CD14-positive monocyte (primary cell): Measurements from ENCODE around the gene MTG2. TPM values are rescaled to one million over a fixed set of nuclear protein-coding genes. Genes with fewer than 3 reads are reported as not detected.

Experiments used
- DNase-seq, 3 donors: peaks; one replicate each; pipeline ENCODE4 v3.0.0-alpha.2; 2011 to 2022
- H2AFZ ChIP-seq: 2 replicates; pipeline ENCODE4 v1.6.0; 2012; ENCODE audit warnings: mild to moderate bottlenecking, low read depth, low read length, inconsistent platforms; ENCODE audit not compliant: insufficient read depth, poor library complexity, severe bottlenecking
- H3K27ac ChIP-seq, 2 donors: 1 replicate in 1 of 2; 2 replicates in 1 of 2; pipeline ENCODE4 v1.5.1; 2012 to 2013; ENCODE audit warnings: low read length in 2 of 2, control low read depth in 1 of 2, inconsistent platforms in 1 of 2, low read depth in 1 of 2, mild to moderate bottlenecking in 1 of 2
- H3K27me3 ChIP-seq, 2 donors: one replicate each; pipeline versions ENCODE4 v1.6.0 to v1.6.1; 2011 to 2013; ENCODE audit warnings: low read length in 2 of 2; ENCODE audit not compliant: control insufficient read depth in 2 of 2, insufficient read depth in 2 of 2
- H3K36me3 ChIP-seq, 2 donors: replicated peaks in 1 of 2; 1 replicate in 1 of 2; 2 replicates in 1 of 2; pipeline versions ENCODE4 v1.5.1 to v1.6.1; 2012 to 2013; ENCODE audit warnings: low read length in 2 of 2, control low read depth in 1 of 2, inconsistent platforms in 1 of 2, mild to moderate bottlenecking in 1 of 2; ENCODE audit not compliant: insufficient read depth in 2 of 2, control insufficient read depth in 1 of 2
- H3K4me1 ChIP-seq, 2 donors: 1 replicate in 1 of 2; 2 replicates in 1 of 2; pipeline versions ENCODE4 v1.5.1 to v1.6.1; 2012 to 2013; ENCODE audit warnings: low read length in 2 of 2, control low read depth in 1 of 2, inconsistent platforms in 1 of 2, mild to moderate bottlenecking in 1 of 2, moderate library complexity in 1 of 2; ENCODE audit not compliant: insufficient read depth in 2 of 2, control insufficient read depth in 1 of 2
- H3K4me2 ChIP-seq: replicated peaks from 2 replicates; pipeline ENCODE3; 2012; ENCODE audit warnings: low read length, moderate library complexity, mild to moderate bottlenecking; ENCODE audit not compliant: poor library complexity, severe bottlenecking; ENCODE audit errors: extremely low read depth
- H3K4me3 ChIP-seq, 3 experiments: fragments of 200-600 bp in 1 of 3; sonication (generic) in 1 of 3; replicated peaks in 1 of 3; 1 replicate in 2 of 3; 2 replicates in 1 of 3; pipeline ENCODE4 v1.5.1; 2011 to 2013; ENCODE audit warnings: low read length in 3 of 3, mild to moderate bottlenecking in 3 of 3, control low read depth in 2 of 3, low read depth in 2 of 3, inconsistent platforms in 1 of 3, moderate library complexity in 1 of 3
- H3K79me2 ChIP-seq: 2 replicates; pipeline ENCODE4 v1.6.0; 2012; ENCODE audit warnings: mild to moderate bottlenecking, control low read depth, inconsistent platforms, low read length, moderate library complexity; ENCODE audit not compliant: insufficient read depth
- H3K9ac ChIP-seq: 2 replicates; pipeline ENCODE4 v1.6.0; 2017; ENCODE audit warnings: low read length, mild to moderate bottlenecking; ENCODE audit not compliant: insufficient read depth, poor library complexity, severe bottlenecking
- H3K9me3 ChIP-seq, 2 donors: replicated peaks in 1 of 2; 1 replicate in 1 of 2; 2 replicates in 1 of 2; pipeline versions ENCODE4 v1.5.1 to v1.6.1; 2012 to 2013; ENCODE audit warnings: low read length in 2 of 2, control low read depth in 1 of 2; ENCODE audit not compliant: control insufficient read depth in 1 of 2, insufficient read depth in 1 of 2
- H4K20me1 ChIP-seq: 2 replicates; pipeline ENCODE4 v1.6.0; 2012; ENCODE audit warnings: mild to moderate bottlenecking, low read length, control low read depth, moderate library complexity; ENCODE audit not compliant: insufficient read depth
- H3K27ac Mint-ChIP-seq, 7 donors: one replicate each; pipeline ENCODE4 v1.8.0; 2020; ENCODE audit warnings: mild to moderate bottlenecking in 7 of 7, mixed read lengths in 7 of 7, moderate library complexity in 6 of 7, inconsistent platforms in 2 of 7
- H3K27me3 Mint-ChIP-seq, 3 donors: one replicate each; pipeline ENCODE4 v1.8.0; 2021 to 2022; ENCODE audit warnings: low read depth in 3 of 3, mild to moderate bottlenecking in 3 of 3, mixed read lengths in 3 of 3, moderate library complexity in 3 of 3, inconsistent platforms in 1 of 3
- H3K36me3 Mint-ChIP-seq, 2 donors: one replicate each; pipeline ENCODE4 v1.8.0; 2020; ENCODE audit warnings: mixed read lengths in 2 of 2, inconsistent platforms in 1 of 2, mild to moderate bottlenecking in 1 of 2
- H3K4me1 Mint-ChIP-seq: one replicate; pipeline ENCODE4 v1.8.0; 2020; ENCODE audit warnings: mild to moderate bottlenecking, mixed read lengths
- H3K4me3 Mint-ChIP-seq, 2 donors: one replicate each; pipeline ENCODE4 v1.8.0; 2020; ENCODE audit warnings: mild to moderate bottlenecking in 2 of 2, mixed read lengths in 2 of 2, moderate library complexity in 1 of 2
- H3K9me3 Mint-ChIP-seq, 7 donors: one replicate each; pipeline ENCODE4 v1.8.0; 2020 to 2022; ENCODE audit warnings: mixed read lengths in 7 of 7, mild to moderate bottlenecking in 6 of 7, moderate library complexity in 6 of 7, inconsistent platforms in 2 of 7
- WGBS: methylation state at CpG from one replicate; pipeline ENCODE4 v1.1.5; 2013; ENCODE audit warnings: missing lambda C conversion rate; ENCODE audit not compliant: insufficient coverage; 5-methylcytosine and 5-hydroxymethylcytosine counted together
- intact Hi-C, 2 donors: fragments of 100-400 bp; cut with micrococcal nuclease; formaldehyde crosslinking; loops; one replicate each; pipeline versions ENCODE4 v1.15.0 to v1.15.1; 2023
- polyA plus RNA-seq, 3 donors: library from polyadenylated mRNA; depleted of rRNA in 1 of 3; unstranded in 2 of 3; stranded (reverse) in 1 of 3; fragments of 300-500 nt in 2 of 3; fragments of >200 nt in 1 of 3; fragmentation: Illumina TruSeq in 2 of 3; gene quantifications; 1 replicate in 2 of 3; 2 replicates in 1 of 3; pipeline ENCODE4 v1.2.3, GENCODE V29; 2012 to 2021
- TF ChIP-seq, protein P1 (sequence below): fragments of 200-600 bp; IDR thresholded peaks from one replicate; pipeline ENCODE4 v1.8.0; 2022; ENCODE audit warnings: antibody characterized with exemption, mild to moderate bottlenecking

MTG2 gene
- polyA plus RNA-seq, 3 donors: 10.8 to 16.1 (median 14.9) TPM

- Histone ChIP-seq H2AFZ (no peak overlapping the region), H3K4me1 (no peaks in the 10 kb centered on the region), H3K27me3 (no peaks in the 10 kb centered on the region), H3K79me2 (no peaks in the 10 kb centered on the region), H3K27ac (no peak overlapping the region), H3K36me3 (no peaks in the 10 kb centered on the region), H3K9me3 (peaks cover 0 to 18% of the 10 kb centered on the region in 2 donors), H3K9ac (no peak overlapping the region), H3K4me2 (no peak overlapping the region), H4K20me1 (no peaks in the 10 kb centered on the region), H3K4me3 (no peak overlapping the region)
- H3K27ac Mint-ChIP-seq: no peak overlapping the region
- H3K4me3 Mint-ChIP-seq: no peak overlapping the region
- intact Hi-C loops: loop anchor here in 1 of 2 donors (10.0 kb wide), 2 partner anchors 165 to 175 kb away; partner anchors contain the start of genes CABLES2 and TAF4
- H3K9me3 Mint-ChIP-seq: peaks cover 3 to 7% (median 5%) of the 10 kb centered on the region in 7 donors
- H3K27me3 Mint-ChIP-seq: peaks cover 3 to 20% (median 18%) of the 10 kb centered on the region in 3 donors
- H3K36me3 Mint-ChIP-seq: no peaks in the 10 kb centered on the region
- H3K4me1 Mint-ChIP-seq: no peaks in the 10 kb centered on the region
- no peak for DNase-seq
- TF ChIP-seq, protein P1, sequence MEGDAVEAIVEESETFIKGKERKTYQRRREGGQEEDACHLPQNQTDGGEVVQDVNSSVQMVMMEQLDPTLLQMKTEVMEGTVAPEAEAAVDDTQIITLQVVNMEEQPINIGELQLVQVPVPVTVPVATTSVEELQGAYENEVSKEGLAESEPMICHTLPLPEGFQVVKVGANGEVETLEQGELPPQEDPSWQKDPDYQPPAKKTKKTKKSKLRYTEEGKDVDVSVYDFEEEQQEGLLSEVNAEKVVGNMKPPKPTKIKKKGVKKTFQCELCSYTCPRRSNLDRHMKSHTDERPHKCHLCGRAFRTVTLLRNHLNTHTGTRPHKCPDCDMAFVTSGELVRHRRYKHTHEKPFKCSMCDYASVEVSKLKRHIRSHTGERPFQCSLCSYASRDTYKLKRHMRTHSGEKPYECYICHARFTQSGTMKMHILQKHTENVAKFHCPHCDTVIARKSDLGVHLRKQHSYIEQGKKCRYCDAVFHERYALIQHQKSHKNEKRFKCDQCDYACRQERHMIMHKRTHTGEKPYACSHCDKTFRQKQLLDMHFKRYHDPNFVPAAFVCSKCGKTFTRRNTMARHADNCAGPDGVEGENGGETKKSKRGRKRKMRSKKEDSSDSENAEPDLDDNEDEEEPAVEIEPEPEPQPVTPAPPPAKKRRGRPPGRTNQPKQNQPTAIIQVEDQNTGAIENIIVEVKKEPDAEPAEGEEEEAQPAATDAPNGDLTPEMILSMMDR: no peak
- WGBS: 23% methylated on average over 4 of the region's 4 CpGs
These were observed 46.8 kb downstream of the MTG2 start for GRCh38 chr20:62229667-62230066.

DNA sequence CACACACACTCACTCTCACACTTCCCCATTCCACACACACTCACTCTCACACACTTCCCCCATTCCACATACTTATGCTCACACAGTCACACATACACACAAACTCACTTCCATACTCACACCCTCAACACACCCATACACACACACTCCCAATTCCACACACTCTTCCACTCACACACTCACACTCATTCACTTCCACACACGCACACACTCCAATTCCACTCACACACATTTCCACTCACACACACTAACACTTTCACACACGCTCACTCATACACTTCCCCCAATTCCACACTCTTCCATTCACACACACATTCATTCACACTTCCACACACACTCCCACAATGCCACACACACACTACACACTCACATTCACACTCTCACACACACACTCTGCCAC, 47.4 kb downstream of the MTG2 start:
- peak in 1 of 3 donors; percentile 22 for DNase-seq
- no peaks in the 10 kb centered on the region for H3K4me1 Mint-ChIP-seq
- Histone ChIP-seq H3K9ac (no peak overlapping the region), H3K4me2 (no peak overlapping the region), H3K36me3 (no peaks in the 10 kb centered on the region), H3K4me1 (no peaks in the 10 kb centered on the region), H4K20me1 (no peaks in the 10 kb centered on the region), H2AFZ (no peak overlapping the region), H3K9me3 (peaks cover 0 to 18% of the 10 kb centered on the region in 2 donors), H3K4me3 (no peak overlapping the region), H3K27me3 (no peaks in the 10 kb centered on the region), H3K79me2 (no peaks in the 10 kb centered on the region), H3K27ac (no peak overlapping the region)
- H3K27ac Mint-ChIP-seq: no peak overlapping the region
- H3K9me3 Mint-ChIP-seq: peaks cover 3 to 7% (median 5%) of the 10 kb centered on the region in 7 donors
- H3K4me3 Mint-ChIP-seq: no peak overlapping the region
- peaks cover 3 to 17% (median 14%) of the 10 kb centered on the region in 3 donors for H3K27me3 Mint-ChIP-seq
- intact Hi-C loops: loop anchor here in 1 of 2 donors (10.0 kb wide), 2 partner anchors 165 to 175 kb away; partner anchors contain the start of genes CABLES2 and TAF4
- WGBS: 97% methylated on average over 2 of the region's 2 CpGs
- no peaks in the 10 kb centered on the region for H3K36me3 Mint-ChIP-seq
- TF ChIP-seq, protein P1: no peak
